ENCODE data around the gene ATXN1.

ATXN1 gene

DNA sequence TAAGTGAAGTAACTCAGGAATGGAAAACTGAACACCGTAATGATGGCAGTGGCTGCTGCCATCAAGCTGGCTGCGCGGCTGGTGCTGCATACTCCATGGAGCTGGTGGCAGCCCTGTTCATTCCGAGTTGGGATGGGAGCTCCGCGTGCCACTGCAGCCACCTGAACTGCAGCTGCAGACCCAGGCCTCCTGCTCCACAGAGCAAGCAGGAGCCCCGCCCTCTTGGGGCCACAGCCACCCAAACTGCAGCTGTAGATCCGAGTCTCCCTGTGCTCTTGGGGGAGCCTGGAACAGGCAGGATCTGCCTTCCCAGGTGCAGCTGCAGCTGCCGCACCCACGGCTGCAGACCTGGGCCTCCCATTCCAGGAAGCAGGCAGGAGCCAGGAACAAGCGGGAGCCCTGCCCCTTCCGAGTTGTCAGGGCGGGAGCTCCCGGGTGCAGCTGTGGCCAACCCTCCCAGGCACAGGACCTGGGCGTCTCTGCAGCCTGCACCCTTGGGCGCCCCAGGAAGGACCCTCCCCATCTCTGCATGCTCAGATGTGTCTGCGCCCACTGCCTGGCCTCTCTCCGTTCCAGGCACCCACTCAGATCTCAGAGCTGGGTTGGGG is 402.6 kb downstream of the ATXN1 start:
- DNase-seq (ENCODE audit: low spot score): no peak
- TF ChIP-seq, protein P1, sequence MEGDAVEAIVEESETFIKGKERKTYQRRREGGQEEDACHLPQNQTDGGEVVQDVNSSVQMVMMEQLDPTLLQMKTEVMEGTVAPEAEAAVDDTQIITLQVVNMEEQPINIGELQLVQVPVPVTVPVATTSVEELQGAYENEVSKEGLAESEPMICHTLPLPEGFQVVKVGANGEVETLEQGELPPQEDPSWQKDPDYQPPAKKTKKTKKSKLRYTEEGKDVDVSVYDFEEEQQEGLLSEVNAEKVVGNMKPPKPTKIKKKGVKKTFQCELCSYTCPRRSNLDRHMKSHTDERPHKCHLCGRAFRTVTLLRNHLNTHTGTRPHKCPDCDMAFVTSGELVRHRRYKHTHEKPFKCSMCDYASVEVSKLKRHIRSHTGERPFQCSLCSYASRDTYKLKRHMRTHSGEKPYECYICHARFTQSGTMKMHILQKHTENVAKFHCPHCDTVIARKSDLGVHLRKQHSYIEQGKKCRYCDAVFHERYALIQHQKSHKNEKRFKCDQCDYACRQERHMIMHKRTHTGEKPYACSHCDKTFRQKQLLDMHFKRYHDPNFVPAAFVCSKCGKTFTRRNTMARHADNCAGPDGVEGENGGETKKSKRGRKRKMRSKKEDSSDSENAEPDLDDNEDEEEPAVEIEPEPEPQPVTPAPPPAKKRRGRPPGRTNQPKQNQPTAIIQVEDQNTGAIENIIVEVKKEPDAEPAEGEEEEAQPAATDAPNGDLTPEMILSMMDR (IDR thresholded peaks at IDR 0.05; ENCODE audit: extremely low read depth, missing control alignments): no peak

DNA sequence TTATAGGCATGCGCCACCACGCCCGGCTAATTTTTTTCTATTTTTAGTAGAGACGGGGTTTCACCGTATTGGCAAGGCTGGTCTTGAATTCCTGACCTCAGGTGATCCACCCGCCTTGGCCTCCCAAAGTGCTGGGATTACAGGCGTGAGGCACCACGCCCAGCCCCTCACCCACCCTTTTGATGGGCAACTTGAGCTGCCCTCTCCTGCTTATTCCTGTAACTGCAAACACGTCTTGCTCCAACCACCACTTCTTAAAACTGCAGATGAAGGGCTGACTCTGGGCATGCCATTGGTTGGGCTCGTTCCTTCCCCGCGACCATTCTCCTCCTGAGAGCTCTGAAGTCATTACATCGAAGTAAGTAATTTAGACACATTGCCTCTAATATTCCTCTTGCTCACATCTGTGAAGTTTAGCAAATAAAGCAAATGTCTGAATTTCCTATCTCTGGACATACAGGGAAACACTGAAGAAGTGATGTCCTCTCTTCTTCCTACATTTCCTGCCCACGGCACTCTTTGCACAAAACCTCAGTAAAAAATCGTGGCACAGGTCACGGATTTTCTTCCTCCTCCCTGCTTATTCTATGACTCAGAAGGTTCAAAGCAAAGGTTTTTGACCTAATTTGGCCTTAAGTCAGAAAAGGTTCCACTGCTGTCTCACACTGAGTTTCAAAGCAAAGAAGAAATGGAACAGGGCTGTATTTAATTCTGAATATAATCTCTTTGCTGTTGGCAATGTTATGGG is 405.4 kb downstream of the ATXN1 start:
- TF ChIP-seq, protein P1 (IDR thresholded peaks at IDR 0.05; ENCODE audit: extremely low read depth, missing control alignments): no peak
- no peak for DNase-seq (ENCODE audit: low spot score)

DNA sequence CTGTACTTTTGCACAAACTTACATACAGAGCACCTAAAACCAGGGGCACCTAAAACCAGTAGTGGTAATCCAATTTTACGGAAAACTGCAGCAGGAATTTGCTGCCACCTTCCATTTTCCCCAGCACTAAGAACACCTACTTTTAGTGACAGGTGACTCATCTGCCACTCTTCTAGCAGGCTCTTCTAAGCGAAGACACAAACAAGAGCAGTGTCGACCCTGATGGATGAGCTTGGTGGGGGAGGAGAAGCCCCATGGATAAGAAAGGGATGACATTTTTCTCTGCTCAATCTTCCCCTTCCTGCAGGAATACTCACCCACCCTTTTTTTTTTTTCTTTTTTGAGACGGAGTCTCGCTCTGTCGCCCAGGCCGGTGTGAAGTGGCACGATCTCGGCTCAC is 406.0 kb downstream of the ATXN1 start:
- TF ChIP-seq, protein P1 (IDR thresholded peaks at IDR 0.05; ENCODE audit: extremely low read depth, missing control alignments): no peak
- no peak for DNase-seq (ENCODE audit: low spot score)

DNA sequence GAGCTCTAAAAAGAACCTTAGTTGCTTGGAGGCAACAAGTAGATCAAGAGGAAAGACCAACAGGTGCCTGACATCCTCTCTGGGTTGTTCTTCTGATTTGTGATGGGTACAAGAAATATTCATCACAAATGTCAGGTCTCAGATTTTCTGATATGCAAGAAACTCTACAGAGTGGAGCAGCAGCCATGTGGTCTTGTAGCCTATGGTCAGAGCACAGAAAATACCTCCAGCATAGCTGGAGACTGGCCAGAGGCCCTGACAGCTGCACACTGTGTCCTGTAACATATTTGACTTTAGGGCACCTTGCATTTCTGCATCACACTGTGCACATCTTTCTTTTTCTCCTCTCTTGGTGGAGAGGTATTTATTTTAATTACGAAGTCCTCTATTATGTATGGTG is 406.6 kb downstream of the ATXN1 start:
- TF ChIP-seq, protein P1 (IDR thresholded peaks at IDR 0.05; ENCODE audit: extremely low read depth, missing control alignments): no peak
- no peak for DNase-seq (ENCODE audit: low spot score)

DNA sequence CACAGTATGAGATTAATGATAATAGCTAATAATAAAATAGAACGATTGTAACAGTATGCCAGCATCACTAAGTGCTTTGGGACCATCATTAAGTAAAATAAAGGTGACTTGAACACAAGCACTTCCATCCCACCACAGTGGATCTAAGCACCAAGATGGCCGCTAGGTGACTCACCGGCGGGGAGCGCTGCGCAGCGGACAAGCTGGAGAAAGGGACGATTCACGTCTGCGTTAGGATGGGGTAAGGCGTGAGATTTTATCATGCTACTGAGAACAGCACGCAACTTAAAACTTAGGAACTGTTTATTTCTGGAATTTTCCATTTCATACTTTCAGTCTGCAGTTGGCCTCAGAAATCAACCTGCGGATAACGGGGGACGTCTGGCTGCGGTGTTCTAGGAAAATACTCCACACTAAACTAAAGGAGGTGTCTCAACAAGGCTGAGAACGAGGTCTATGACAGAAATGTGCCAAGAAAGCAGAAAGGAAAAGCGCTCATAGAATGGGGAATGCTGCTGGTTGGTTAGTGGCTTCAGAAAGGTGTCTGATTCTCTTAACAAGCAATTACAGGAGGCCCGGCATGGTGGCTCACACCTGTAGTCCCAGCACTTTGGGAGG is 408.3 kb downstream of the ATXN1 start:
- no peak for DNase-seq (ENCODE audit: low spot score)
- TF ChIP-seq, protein P1 (IDR thresholded peaks at IDR 0.05; ENCODE audit: extremely low read depth, missing control alignments): no peak

DNA sequence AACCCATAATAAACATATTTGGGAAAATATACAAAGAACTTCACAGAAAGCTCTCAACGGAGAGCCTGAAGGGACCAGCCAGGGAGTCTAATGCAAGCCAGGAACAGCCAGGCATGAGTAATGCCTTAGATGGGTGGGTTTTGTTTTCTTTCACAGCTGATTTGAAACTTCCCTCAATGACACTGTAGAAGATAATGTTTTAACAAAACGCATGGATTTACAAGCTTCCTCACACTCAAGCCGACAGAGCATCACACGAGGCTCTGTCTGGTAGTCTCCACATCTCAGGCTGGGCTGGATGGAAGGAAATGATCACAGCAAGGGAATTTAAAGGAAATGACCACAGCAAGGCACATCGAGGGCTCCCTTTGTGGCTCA is 409.0 kb downstream of the ATXN1 start:
- TF ChIP-seq, protein P1 (IDR thresholded peaks at IDR 0.05; ENCODE audit: extremely low read depth, missing control alignments): no peak
- no peak for DNase-seq (ENCODE audit: low spot score)

DNA sequence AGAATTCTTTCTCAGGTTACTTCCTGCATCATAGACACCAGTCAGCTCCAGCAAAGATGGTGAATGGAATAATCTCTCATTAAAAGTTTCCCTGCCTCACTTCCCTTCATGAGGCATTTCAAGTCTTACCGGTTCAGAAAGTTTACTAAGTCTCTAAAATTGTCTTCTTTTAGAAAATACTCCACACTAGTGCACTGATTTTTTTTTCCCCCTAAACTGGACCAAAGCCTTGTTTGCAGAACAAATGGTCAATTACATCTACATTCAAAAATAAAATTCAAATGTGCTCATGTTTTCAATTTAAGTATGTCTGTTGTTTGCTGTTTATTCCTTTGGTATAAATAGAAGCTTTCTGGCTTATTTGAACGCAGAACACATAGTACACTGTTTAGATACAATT is 411.7 kb downstream of the ATXN1 start:
- TF ChIP-seq, protein P1 (IDR thresholded peaks at IDR 0.05; ENCODE audit: extremely low read depth, missing control alignments): no peak
- no peak for DNase-seq (ENCODE audit: low spot score)
